Panc1 (cell line): ENCODE data around the gene SAFB2. TPM values are rescaled to one million over a fixed set of nuclear protein-coding genes. Genes with fewer than 3 reads are reported as not detected.

Experiments
- ATAC-seq: fragments of 200-7000 bp; cut with Tn5 transposase; 2 replicates; pipeline ENCODE4 v1.9.1; 2020; ENCODE audit warnings: mild to moderate bottlenecking, moderate library complexity
- BruUV-seq: library from RNA; stranded (reverse); fragments of 400-500 nt; replicated peaks from 2 replicates; lab custom pipeline; 2021; lab: Mats Ljungman, UMichigan
- CTCF ChIA-PET: fragments of 300-600 bp; sonication (Branson Sonifier 250); formaldehyde crosslinking; loops from one replicate; lab custom pipeline; 2022; ENCODE audit warnings: antibody characterized with exemption; lab: Charles Lee
- POLR2A ChIA-PET: fragments of 300-600 bp; sonication (Branson Sonifier 250); formaldehyde crosslinking; loops from one replicate; lab custom pipeline; 2022; ENCODE audit warnings: antibody characterized with exemption; lab: Charles Lee
- DNase-seq: peaks from one replicate; pipeline ENCODE4 v3.0.0-alpha.2; 2010; ENCODE audit warnings: low read depth, low spot score
- H3K27ac ChIP-seq: 2 replicates; pipeline ENCODE4 v1.5.1; 2011; ENCODE audit warnings: mild to moderate bottlenecking, low read length, inconsistent platforms
- H3K27me3 ChIP-seq: fragments of 200-500 bp; sonication (Bioruptor generic); 2 replicates; pipeline ENCODE4 v1.6.0; 2014; ENCODE audit warnings: low read length, inconsistent platforms; ENCODE audit not compliant: control insufficient read depth, insufficient read depth
- H3K36me3 ChIP-seq: fragments of 200-500 bp; sonication (Bioruptor generic); 2 replicates; pipeline ENCODE4 v1.5.1; 2014; ENCODE audit warnings: inconsistent platforms, mild to moderate bottlenecking, low read length, moderate library complexity; ENCODE audit not compliant: control insufficient read depth, insufficient read depth
- H3K4me1 ChIP-seq: 2 replicates; pipeline ENCODE4 v1.5.1; 2011; ENCODE audit warnings: inconsistent platforms, mild to moderate bottlenecking, low read length, moderate library complexity; ENCODE audit not compliant: control insufficient read depth, insufficient read depth
- H3K4me3 ChIP-seq, 2 experiments: 2 replicates each; pipeline ENCODE4 v1.5.1; 2011 to 2012; ENCODE audit warnings: low read depth in 2 of 2, low read length in 2 of 2, mild to moderate bottlenecking in 2 of 2, inconsistent platforms in 1 of 2, moderate library complexity in 1 of 2
- H3K9me3 ChIP-seq: fragments of 200-500 bp; sonication (Bioruptor generic); 2 replicates; pipeline ENCODE4 v1.5.1; 2014; ENCODE audit warnings: low read depth, mild to moderate bottlenecking, inconsistent platforms, low read length, moderate library complexity; ENCODE audit not compliant: control insufficient read depth, insufficient read depth
- CTCF ChIP-seq: fragments of 450-650 bp; IDR thresholded peaks from 2 replicates; pipeline ENCODE4 v1.5.1; 2017; ENCODE audit warnings: mild to moderate bottlenecking
- POLR2AphosphoS5 ChIP-seq: IDR thresholded peaks from 2 replicates; pipeline ENCODE4 v1.6.1; 2012; ENCODE audit warnings: mild to moderate bottlenecking, low read depth, low read length, moderate library complexity
- REST ChIP-seq, 2 experiments: IDR thresholded peaks; 2 replicates each; pipeline ENCODE4 v1.6.1; 2011 to 2012; ENCODE audit warnings: low read depth in 2 of 2, control low read depth in 1 of 2, low read length in 1 of 2, mild to moderate bottlenecking in 1 of 2, moderate library complexity in 1 of 2; ENCODE audit not compliant: insufficient read depth in 1 of 2
- SIN3A ChIP-seq: IDR thresholded peaks from 2 replicates; pipeline ENCODE4 v1.6.1; 2012; ENCODE audit warnings: low read depth, mild to moderate bottlenecking, low read length, moderate library complexity, borderline replicate concordance; ENCODE audit not compliant: insufficient read depth
- TCF7L2 ChIP-seq: IDR thresholded peaks from 2 replicates; pipeline ENCODE4 v1.6.1; 2011; ENCODE audit warnings: mild to moderate bottlenecking, low read depth, low read length, inconsistent platforms
- in situ Hi-C: cut with HindIII; loops from 2 replicates; pipeline ENCODE4 v1.10.0; 2016; ENCODE audit warnings: low sequenced_read_pairs, low pct_unique_long_range_greater_than_20kb
- intact Hi-C: fragments of 100-400 bp; cut with micrococcal nuclease; formaldehyde crosslinking; loops from one replicate; pipeline ENCODE4 v1.10.0; 2022; ENCODE audit not compliant: unreplicated experiment
- total RNA-seq: library from RNA; stranded (reverse); gene quantifications from one replicate; pipeline ENCODE4 v1.2.1, GENCODE V29; 2021; ENCODE audit not compliant: unreplicated experiment

SAFB2 gene
- total RNA-seq, 1 experiment from 2014 or later = 83.5 TPM

GRCh38 chr19:5590865-5591154, 31.8 kb downstream of the SAFB2 start:
- no peak overlapping the region for H3K27ac ChIP-seq
- POLR2A ChIA-PET = no interaction called here
- H3K4me1 ChIP-seq = no peaks in the 10 kb centered on the region
- no peak for ATAC-seq
- TF ChIP-seq REST (IDR thresholded peaks at IDR 0.05; ENCODE audit: insufficient read depth in 1 of 2, low read depth in 2 of 2, low read length in 1 of 2) = no peak
- no peak for TF ChIP-seq TCF7L2
- no peak for TF ChIP-seq SIN3A
- TF ChIP-seq POLR2AphosphoS5 = no peak
- TF ChIP-seq CTCF = no peak
- H3K36me3 ChIP-seq = peaks cover 15% of the 10 kb centered on the region
- intact Hi-C loops (no loop called here), in situ Hi-C loops (no loop called here)
- no peak overlapping the region for H3K4me3 ChIP-seq
- CTCF ChIA-PET = no interaction called here
- H3K27me3 ChIP-seq = no peaks in the 10 kb centered on the region
- DNase-seq = no peak
- no peaks in the 10 kb centered on the region for H3K9me3 ChIP-seq
- BruUV-seq = no TSS peak

- no TSS peak for BruUV-seq
- no peak overlapping the region for H3K27ac ChIP-seq
- ATAC-seq (no peak), DNase-seq (no peak)
- TF ChIP-seq REST (IDR thresholded peaks at IDR 0.05; ENCODE audit: insufficient read depth in 1 of 2, low read depth in 2 of 2, low read length in 1 of 2) (no peak), SIN3A (no peak), POLR2AphosphoS5 (no peak), CTCF (no peak), TCF7L2 (no peak)
- no peaks in the 10 kb centered on the region for H3K9me3 ChIP-seq
- H3K4me3 ChIP-seq = no peak overlapping the region
- H3K36me3 ChIP-seq = peaks cover 13% of the 10 kb centered on the region
- POLR2A ChIA-PET = interaction anchor here (0.5 kb wide), 1 partner anchor 130 kb away, joined by 3 read pairs; the partner anchor contains the start of gene LONP1
- no peaks in the 10 kb centered on the region for H3K27me3 ChIP-seq
- intact Hi-C loops = no loop called here
- CTCF ChIA-PET = no interaction called here
- in situ Hi-C loops = no loop called here
- H3K4me1 ChIP-seq = no peaks in the 10 kb centered on the region
Observed at GRCh38 chr19:5590151-5590864, 32.3 kb downstream of the SAFB2 start.
